Heart right ventricle (tissue), 16 donors: ENCODE measurements around the gene SPA17. TPM values are rescaled to one million over a fixed set of nuclear protein-coding genes. Genes with fewer than 3 reads are reported as not detected.

Source experiments
- ATAC-seq, 8 donors: fragments of 200-7000 bp; cut with Tn5 transposase; one replicate each; pipeline ENCODE4 v1.9.1; 2020; ENCODE audit warnings: mild to moderate bottlenecking in 8 of 8, moderate library complexity in 8 of 8, moderate number of reproducible peaks in 1 of 8
- DNase-seq, 2 donors: peaks; one replicate each; pipeline ENCODE4 v3.0.0-alpha.2; 2020
- H3K27ac ChIP-seq, 10 donors: fragments of 200-600 bp; sonication (generic) in 2 of 10; one replicate each; pipeline versions ENCODE4 v1.5.0 to v1.8.0; 2020 to 2022; ENCODE audit warnings: mild to moderate bottlenecking in 3 of 10
- H3K27me3 ChIP-seq, 7 donors: fragments of 200-600 bp; one replicate each; pipeline ENCODE4 v1.8.0; 2021 to 2022; ENCODE audit warnings: mild to moderate bottlenecking in 2 of 7
- H3K36me3 ChIP-seq, 9 donors: fragments of 200-600 bp; sonication (generic) in 1 of 9; one replicate each; pipeline versions ENCODE4 v1.5.0 to v1.8.0; 2020 to 2022; ENCODE audit warnings: mild to moderate bottlenecking in 2 of 9
- H3K4me1 ChIP-seq, 9 donors: fragments of 200-600 bp; sonication (generic) in 1 of 9; one replicate each; pipeline versions ENCODE4 v1.5.0 to v1.8.0; 2020 to 2022; ENCODE audit warnings: mild to moderate bottlenecking in 4 of 9
- H3K4me3 ChIP-seq, 10 donors: fragments of 200-600 bp; sonication (generic) in 2 of 10; one replicate each; pipeline versions ENCODE4 v1.5.0 to v1.8.0; 2020 to 2022; ENCODE audit warnings: mild to moderate bottlenecking in 7 of 10, moderate library complexity in 2 of 10
- H3K9me3 ChIP-seq, 11 donors: fragments of 200-600 bp in 10 of 11; sonication (generic) in 2 of 11; one replicate each; pipeline versions ENCODE4 v1.5.0 to v1.8.0; 2013 to 2022; ENCODE audit warnings: mild to moderate bottlenecking in 2 of 11, control low read depth in 1 of 11, moderate library complexity in 1 of 11
- CTCF ChIP-seq, 9 donors: fragments of 200-600 bp; sonication (generic) in 2 of 9; IDR thresholded peaks; one replicate each; pipeline versions ENCODE4 v1.5.0 to v1.8.0; 2021 to 2022; ENCODE audit warnings: antibody characterized with exemption in 9 of 9, mild to moderate bottlenecking in 5 of 9, moderate library complexity in 1 of 9
- WGBS, 2 donors: extraction: QIAGEN DNeasy Blood & Tissue Kit; methylation state at CpG; one replicate each; pipeline ENCODE4 v1.1.7; 2013; ENCODE audit warnings: inconsistent platforms in 1 of 2; 5-methylcytosine and 5-hydroxymethylcytosine counted together
- intact Hi-C, 10 donors: fragments of 100-400 bp; cut with DNase I; formaldehyde crosslinking; loops; one replicate each; pipeline versions ENCODE4 v1.11.1 to v1.14.2; 2022
- polyA plus RNA-seq, 2 donors: library from polyadenylated mRNA; stranded (reverse); fragments of 200-250 nt; gene quantifications; one replicate each; pipeline ENCODE4 v1.2.3, GENCODE V29; 2013
- total RNA-seq, 10 donors: library from RNA; stranded (reverse); fragmentation: NEBNext Ultra II Directional in 3 of 10; extraction: Animal tissue kit (Norgen Biotek cat#: 25700) in 3 of 10; gene quantifications; one replicate each; pipeline versions ENCODE4 v1.2.1 to v1.2.4, GENCODE V29; 2021 to 2023
- donor health status: Arrhythmogenic right ventricular cardiomyopathy.
- donor health status: ischemic (EF 13 %, LVEDD 7.1; RV severe dilation, severe dysfunction).
- donor health status: healthy with polysubstance abuse.
- donor health status: DM: no; HTN: yes; CAD: no.
- donor health status: DM: no; HTN: no; CAD: no.
- donor health status: ischemic (EF 25% LVEDD 6.9; RV normal size, moderate dysfunction).
- donor health status: ischemic (EF 25% LVEDD 5.7; RV mildly dilated, moderate dysfunction).
- donor health status: healthy.
- donor health status: DM: yes; HTN: yes; CAD: no.
- donor health status: Ischemic cardiomyopathy.
- donor health status: ischemic (EF 35%, LVEDD 5.7; RV mildly dilated, moderate dysfunction).
- donor health status: nonischemic (EF 11% LVEDD 7.7; RV severe dilation, severe dysfunction).
- donor health status: DM: yes; HTN: yes; CAD: no.
- donor health status: PGD.
- donor health status: ischemic (EF 29% LVEDD 5.4; RV normal size, mild dysfunction).
- donor health status: nonischemic (EF 23%, LVEDD 6.1; RV moderate dilation, normal function).

Gene SPA17
- total and polyA plus RNA-seq, 12 donors, result 0.62 to 4.9 (median 2.3) TPM

DNA sequence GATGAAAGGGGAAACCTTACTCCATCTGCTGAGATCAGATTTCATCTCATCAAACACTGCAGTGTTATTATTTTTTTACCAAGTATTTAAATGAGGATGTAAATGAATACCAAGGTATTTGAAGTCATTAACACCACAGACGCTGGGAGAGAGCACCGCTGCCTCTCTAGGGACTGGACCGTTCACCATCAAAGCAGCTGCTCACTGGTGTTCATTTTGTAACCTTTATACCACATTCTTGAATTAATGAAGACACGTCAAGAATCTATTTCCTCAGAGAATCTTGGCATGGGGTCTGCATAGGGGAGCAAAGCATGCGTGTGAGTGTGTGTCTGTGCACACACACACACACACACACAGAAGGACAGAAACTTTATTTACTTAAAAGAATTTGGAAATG lies 15.8 kb upstream of the SPA17 start:
- no peak for TF ChIP-seq CTCF (IDR thresholded peaks at IDR 0.05)
- WGBS, 2 donors, result 84 to 86% methylated on average over 5 of the region's 5 CpGs
- DNase-seq (no peak), ATAC-seq (no peak)
- Histone ChIP-seq H3K4me1 (no peaks in the 10 kb centered on the region), H3K4me3 (no peak overlapping the region), H3K9me3 (no peaks in the 10 kb centered on the region), H3K27me3 (no peaks in the 10 kb centered on the region), H3K27ac (no peak overlapping the region), H3K36me3 (peaks cover 0 to 52% (median 5%) of the 10 kb centered on the region in 9 donors)
- intact Hi-C loops, result no loop called here

GRCh38 chr11:124658501-124658900 lies 15.2 kb upstream of the SPA17 start:
- DNase-seq (no peak), ATAC-seq (no peak)
- no peaks in the 10 kb centered on the region for H3K27me3 ChIP-seq
- intact Hi-C loops, result no loop called here
- 91 to 92% methylated on average over 3 of the region's 3 CpGs for WGBS, 2 donors
- H3K36me3 ChIP-seq, result peaks cover 0 to 52% (median 4%) of the 10 kb centered on the region in 9 donors
- no peaks in the 10 kb centered on the region for H3K4me1 ChIP-seq
- H3K4me3 ChIP-seq, result no peak overlapping the region
- no peak overlapping the region for H3K27ac ChIP-seq
- no peak for TF ChIP-seq CTCF (IDR thresholded peaks at IDR 0.05)
- no peaks in the 10 kb centered on the region for H3K9me3 ChIP-seq

- no peak overlapping the region for H3K4me3 ChIP-seq
- WGBS, 2 donors, result 94 to 98% methylated on average over 1 of the region's 1 CpG
- ATAC-seq, result no peak
These were observed 14.7 kb upstream of the SPA17 start for GRCh38 chr11:124658986-124659385.

GRCh38 chr11:124661553-124661952 lies 12.2 kb upstream of the SPA17 start:
- Histone ChIP-seq H3K9me3 (no peaks in the 10 kb centered on the region), H3K36me3 (peaks cover 0 to 69% (median 5%) of the 10 kb centered on the region in 9 donors), H3K27me3 (no peaks in the 10 kb centered on the region), H3K4me1 (no peaks in the 10 kb centered on the region), H3K4me3 (no peak overlapping the region), H3K27ac (no peak overlapping the region)
- intact Hi-C loops, result loop anchor here in 2 of 10 donors (10.0 kb wide), 2 partner anchors 83 to 133 kb away; no protein-coding TSS in a partner anchor
- DNase-seq (no peak), ATAC-seq (no peak)
- no peak for TF ChIP-seq CTCF (IDR thresholded peaks at IDR 0.05)

More at GRCh38 chr11:124658986-124659385, 14.7 kb upstream of the SPA17 start:
- no peak overlapping the region for H3K27ac ChIP-seq
- DNase-seq, result no peak
- no peaks in the 10 kb centered on the region for H3K27me3 ChIP-seq
- peaks cover 0 to 52% (median 2%) of the 10 kb centered on the region in 9 donors for H3K36me3 ChIP-seq
- intact Hi-C loops, result no loop called here
- no peaks in the 10 kb centered on the region for H3K9me3 ChIP-seq
- no peaks in the 10 kb centered on the region for H3K4me1 ChIP-seq
- TF ChIP-seq CTCF (IDR thresholded peaks at IDR 0.05), result no peak
